ENCODE measurements around the gene ZNF302.
"Not testable (repeated sequence)": the region's sequence is repeated elsewhere in the genome, so short reads cannot be mapped to it uniquely, and the experiment has no call there.

The ZNF302 gene

GRCh38 chr19:34681478-34681877, 4.0 kb downstream of the ZNF302 start:
- in situ Hi-C loops (cut with MboI; ENCODE audit: low sequenced_read_pairs), result no loop called here
- Histone ChIP-seq H3K4me3 (no peak overlapping the region), H3K27me3 (ENCODE audit: low read depth) (no peaks in the 10 kb centered on the region), H3K4me1 (peaks cover 5% of the 10 kb centered on the region; the same call in 1 of the 2 replicates), H3K36me3 (replicated peaks) (peaks cover 37% of the 10 kb centered on the region), H3K9me3 (peaks cover 4% of the 10 kb centered on the region)
- DNase-seq (ENCODE audit: low spot score in 2 of 2), result no peak

- H3K4me3 ChIP-seq; H3K4me1 ChIP-seq; H3K9me3 ChIP-seq; H3K27me3 ChIP-seq (ENCODE audit: low read depth); in situ Hi-C loops (cut with MboI; ENCODE audit: low sequenced_read_pairs); DNase-seq (ENCODE audit: low spot score in 2 of 2): not testable (repeated sequence)
- H3K36me3 ChIP-seq (replicated peaks), result peaks cover 22% of the 10 kb centered on the region
Observed at GRCh38 chr19:34685266-34685665, 7.8 kb downstream of the ZNF302 start.

- H3K4me1 ChIP-seq, result no peaks in the 10 kb centered on the region
- in situ Hi-C loops (cut with MboI; ENCODE audit: low sequenced_read_pairs), result no loop called here
- peaks cover 19% of the 10 kb centered on the region for H3K36me3 ChIP-seq (replicated peaks)
- no peak overlapping the region for H3K4me3 ChIP-seq
- no peak for DNase-seq (ENCODE audit: low spot score in 2 of 2)
- H3K27me3 ChIP-seq (ENCODE audit: low read depth), result no peaks in the 10 kb centered on the region
- H3K9me3 ChIP-seq, result 0 out of 2 replicates have a peak, but pooled peaks cover 2% of the 10 kb centered on the region
Observed at GRCh38 chr19:34686455-34686854, 9.0 kb downstream of the ZNF302 start.

- Histone ChIP-seq H3K4me3 (no peak overlapping the region), H3K9me3 (0 out of 2 replicates have a peak, but pooled peaks cover 2% of the 10 kb centered on the region), H3K27me3 (ENCODE audit: low read depth) (no peaks in the 10 kb centered on the region), H3K36me3 (replicated peaks) (peaks cover 10% of the 10 kb centered on the region), H3K4me1 (no peaks in the 10 kb centered on the region)
- no peak for DNase-seq (ENCODE audit: low spot score in 2 of 2)
- in situ Hi-C loops (cut with MboI; ENCODE audit: low sequenced_read_pairs), result no loop called here
Observed at GRCh38 chr19:34687348-34687747, 9.9 kb downstream of the ZNF302 start.

GRCh38 chr19:34688592-34688991, 11.1 kb downstream of the ZNF302 start:
- Histone ChIP-seq H3K36me3 (replicated peaks) (peaks cover 3% of the 10 kb centered on the region; the same call in 1 of the 2 replicates), H3K27me3 (ENCODE audit: low read depth) (no peaks in the 10 kb centered on the region), H3K9me3 (0 out of 2 replicates have a peak, but pooled peaks cover 2% of the 10 kb centered on the region), H3K4me1 (no peaks in the 10 kb centered on the region), H3K4me3 (no peak overlapping the region)
- in situ Hi-C loops (cut with MboI; ENCODE audit: low sequenced_read_pairs), result no loop called here
- DNase-seq (ENCODE audit: low spot score in 2 of 2), result no peak

GRCh38 chr19:34690372-34690771, 12.9 kb downstream of the ZNF302 start:
- H3K36me3 ChIP-seq (replicated peaks), result no peaks in the 10 kb centered on the region
- no peak overlapping the region for H3K4me3 ChIP-seq
- in situ Hi-C loops (cut with MboI; ENCODE audit: low sequenced_read_pairs), result no loop called here
- H3K4me1 ChIP-seq, result no peaks in the 10 kb centered on the region
- no peaks in the 10 kb centered on the region for H3K9me3 ChIP-seq
- H3K27me3 ChIP-seq (ENCODE audit: low read depth), result no peaks in the 10 kb centered on the region
- DNase-seq (ENCODE audit: low spot score in 2 of 2), result no peak

GRCh38 chr19:34692549-34692948, 15.1 kb downstream of the ZNF302 start:
- H3K9me3 ChIP-seq, result no peaks in the 10 kb centered on the region
- no peaks in the 10 kb centered on the region for H3K36me3 ChIP-seq (replicated peaks)
- no peaks in the 10 kb centered on the region for H3K27me3 ChIP-seq (ENCODE audit: low read depth)
- H3K4me1 ChIP-seq, result no peaks in the 10 kb centered on the region
- no peak overlapping the region for H3K4me3 ChIP-seq
- in situ Hi-C loops (cut with MboI; ENCODE audit: low sequenced_read_pairs), result no loop called here
- DNase-seq (ENCODE audit: low spot score in 2 of 2), result no peak

GRCh38 chr19:34707661-34708060, 30.2 kb downstream of the ZNF302 start:
- Histone ChIP-seq H3K27me3 (ENCODE audit: low read depth) (no peaks in the 10 kb centered on the region), H3K36me3 (replicated peaks) (no peaks in the 10 kb centered on the region), H3K4me1 (0 out of 2 replicates have a peak, but pooled peaks cover 3% of the 10 kb centered on the region), H3K9me3 (peaks cover 2% of the 10 kb centered on the region; the same call in 1 of the 2 replicates), H3K4me3 (no peak overlapping the region)
- in situ Hi-C loops (cut with MboI; ENCODE audit: low sequenced_read_pairs), result loop anchor here (25.0 kb wide), 1 partner anchor 1270 kb away; no protein-coding TSS in a partner anchor
- DNase-seq (ENCODE audit: low spot score in 2 of 2), result no peak

GRCh38 chr19:34711890-34712289, 34.4 kb downstream of the ZNF302 start:
- Histone ChIP-seq H3K36me3 (replicated peaks) (no peaks in the 10 kb centered on the region), H3K4me3 (no peak overlapping the region), H3K4me1 (0 out of 2 replicates have a peak, but pooled peaks cover 3% of the 10 kb centered on the region), H3K9me3 (peaks cover 2% of the 10 kb centered on the region), H3K27me3 (ENCODE audit: low read depth) (no peaks in the 10 kb centered on the region)
- peak in 1 of 2 experiments; percentile 48 for DNase-seq (ENCODE audit: low spot score in 2 of 2)
- in situ Hi-C loops (cut with MboI; ENCODE audit: low sequenced_read_pairs), result loop anchor here (5.0 to 25.0 kb wide), 5 partner anchors 75 to 1275 kb away; no protein-coding TSS in a partner anchor

GRCh38 chr19:34712395-34713261, 35.1 kb downstream of the ZNF302 start:
- Histone ChIP-seq H3K36me3 (replicated peaks) (no peaks in the 10 kb centered on the region), H3K9me3 (no peaks in the 10 kb centered on the region; the same call in 1 of the 2 replicates), H3K4me1 (0 out of 2 replicates have a peak, but pooled peaks cover 3% of the 10 kb centered on the region), H3K4me3 (no peak overlapping the region), H3K27me3 (ENCODE audit: low read depth) (0 out of 2 replicates have a peak, but pooled peaks cover under 1% of the 10 kb centered on the region)
- DNase-seq (ENCODE audit: low spot score in 2 of 2), result peak; percentile 73 to 74
- in situ Hi-C loops (cut with MboI; ENCODE audit: low sequenced_read_pairs), result loop anchor here (5.0 to 25.0 kb wide), 5 partner anchors 75 to 1275 kb away; no protein-coding TSS in a partner anchor

- in situ Hi-C loops (cut with MboI; ENCODE audit: low sequenced_read_pairs), result loop anchor here (5.0 to 25.0 kb wide), 5 partner anchors 76 to 1276 kb away; no protein-coding TSS in a partner anchor
- no peak overlapping the region for H3K4me3 ChIP-seq
- DNase-seq (ENCODE audit: low spot score in 2 of 2), result no peak
- H3K27me3 ChIP-seq (ENCODE audit: low read depth), result peaks cover 6% of the 10 kb centered on the region; the same call in 1 of the 2 replicates
- no peaks in the 10 kb centered on the region for H3K36me3 ChIP-seq (replicated peaks)
- H3K9me3 ChIP-seq, result no peaks in the 10 kb centered on the region; the same call in 1 of the 2 replicates
- 0 out of 2 replicates have a peak, but pooled peaks cover 3% of the 10 kb centered on the region for H3K4me1 ChIP-seq
Observed at GRCh38 chr19:34713262-34713637, 35.8 kb downstream of the ZNF302 start.

GRCh38 chr19:34715357-34715756, 37.9 kb downstream of the ZNF302 start:
- Histone ChIP-seq H3K27me3 (ENCODE audit: low read depth) (peaks cover 6% of the 10 kb centered on the region; the same call in 1 of the 2 replicates), H3K4me3 (no peak overlapping the region), H3K9me3 (no peaks in the 10 kb centered on the region; the same call in 1 of the 2 replicates), H3K4me1 (0 out of 2 replicates have a peak, but pooled peaks cover 3% of the 10 kb centered on the region), H3K36me3 (replicated peaks) (no peaks in the 10 kb centered on the region)
- in situ Hi-C loops (cut with MboI; ENCODE audit: low sequenced_read_pairs), result loop anchor here (10.0 to 25.0 kb wide), 3 partner anchors 161 to 1278 kb away; no protein-coding TSS in a partner anchor
- no peak for DNase-seq (ENCODE audit: low spot score in 2 of 2)

- in situ Hi-C loops (cut with MboI; ENCODE audit: low sequenced_read_pairs), result loop anchor here (25.0 kb wide), 1 partner anchor 1285 kb away; no protein-coding TSS in a partner anchor
- no peak overlapping the region for H3K4me3 ChIP-seq
- no peak for DNase-seq (ENCODE audit: low spot score in 2 of 2)
- H3K36me3 ChIP-seq (replicated peaks), result no peaks in the 10 kb centered on the region
- peaks cover 10% of the 10 kb centered on the region for H3K27me3 ChIP-seq (ENCODE audit: low read depth)
- H3K9me3 ChIP-seq, result no peaks in the 10 kb centered on the region
- no peaks in the 10 kb centered on the region for H3K4me1 ChIP-seq
Observed at GRCh38 chr19:34722353-34722752, 44.9 kb downstream of the ZNF302 start.

GRCh38 chr19:34725400-34725799, 47.9 kb downstream of the ZNF302 start:
- DNase-seq (ENCODE audit: low spot score in 2 of 2), result no peak
- H3K9me3 ChIP-seq, result no peaks in the 10 kb centered on the region
- no peaks in the 10 kb centered on the region for H3K36me3 ChIP-seq (replicated peaks)
- H3K27me3 ChIP-seq (ENCODE audit: low read depth), result peaks cover 4% of the 10 kb centered on the region
- in situ Hi-C loops (cut with MboI; ENCODE audit: low sequenced_read_pairs), result no loop called here
- no peaks in the 10 kb centered on the region for H3K4me1 ChIP-seq
- no peak overlapping the region for H3K4me3 ChIP-seq
